ENCODE results near the gene NEK4. TPM values are rescaled to one million over a fixed set of nuclear protein-coding genes. Genes with fewer than 3 reads are reported as not detected.

Gene NEK4
- total and polyA plus RNA-seq, 2 of the 13 experiments (the other 11 are each of a cell fraction or from before 2014, with no cell fraction given) = 16.5 to 38.0 TPM

- TF ChIP-seq ZHX1 (CRISPR knock-in tag; IDR thresholded peaks at IDR 0.05; ENCODE audit: low read depth) = no peak
- peak; percentile 58; the same call in 1 of the 2 replicates for TF ChIP-seq ZNF777 (CRISPR knock-in tag; IDR thresholded peaks at IDR 0.05)
- 0 out of 2 replicates have a peak, but pooled peaks have one; percentile 16 for TF ChIP-seq NR0B2 (CRISPR knock-in tag; IDR thresholded peaks at IDR 0.05)
- no peak for TF ChIP-seq ZFP1 (CRISPR knock-in tag; IDR thresholded peaks at IDR 0.05)
- peak; percentile 50 for TF ChIP-seq PITX1 (CRISPR knock-in tag; IDR thresholded peaks at IDR 0.05)
- 0 out of 4 replicates have a peak, but pooled peaks of 1 of the 2 experiments have one; percentile 14 for TF ChIP-seq EP300 (IDR thresholded peaks at IDR 0.05; ENCODE audit: low read depth in 2 of 2, low read length in 2 of 2)
- TF ChIP-seq EP300 (CRISPR knock-in tag; IDR thresholded peaks at IDR 0.05; ENCODE audit: borderline replicate concordance) = 0 out of 2 replicates have a peak, but pooled peaks have one; percentile 43
- TF ChIP-seq SNAPC2 (CRISPR knock-in tag; IDR thresholded peaks at IDR 0.05) = peak; percentile 9; the same call in 1 of the 2 replicates
- TF ChIP-seq ZNF251 (CRISPR knock-in tag; IDR thresholded peaks at IDR 0.05) = no peak
- peak; percentile 58; the same call in 1 of the 2 replicates for TF ChIP-seq CREB1 (IDR thresholded peaks at IDR 0.05)
- TF ChIP-seq CREB1 (CRISPR knock-in tag; IDR thresholded peaks at IDR 0.05) = no peak
- TF ChIP-seq RARA (CRISPR knock-in tag; IDR thresholded peaks at IDR 0.05) = peak; percentile 39
- peak; percentile 31; the same call in 1 of the 2 replicates for TF ChIP-seq DRAP1 (CRISPR knock-in tag; IDR thresholded peaks at IDR 0.05)
- no peak for TF ChIP-seq CREBL2 (CRISPR knock-in tag; IDR thresholded peaks at IDR 0.05; ENCODE audit: borderline replicate concordance)
- TF ChIP-seq THRA (CRISPR knock-in tag; IDR thresholded peaks at IDR 0.05; ENCODE audit: borderline replicate concordance) = peak; percentile 16; the same call in 1 of the 2 replicates
- no peak for TF ChIP-seq IKZF1 (IDR thresholded peaks at IDR 0.05)
- 0 out of 2 replicates have a peak, but pooled peaks have one; percentile 64 for TF ChIP-seq ZNF691 (CRISPR knock-in tag; IDR thresholded peaks at IDR 0.05; ENCODE audit: borderline replicate concordance, low read depth)
- TF ChIP-seq ZBTB2 (CRISPR knock-in tag; IDR thresholded peaks at IDR 0.05; ENCODE audit: low read depth) = no peak
These were observed 64.8 kb downstream of the NEK4 start, which contains the start of the genes GLT8D1 and SPCS1 (continued) for GRCh38 chr3:52705688-52706686.

All from HepG2 (cell line).